IPS-NIHi7 (cell line): ENCODE data around the gene CPT1B.
A peak's percentile ranks its signal among the peaks of the same experiment; 100 is the strongest.
"Not testable (repeated sequence)": the region's sequence is repeated elsewhere in the genome, so short reads cannot be mapped to it uniquely, and the experiment has no call there.

ENCODE experiments used
- DNase-seq: peaks from one replicate; pipeline ENCODE4 v3.0.0; 2012; ENCODE audit warnings: mixed read lengths; ENCODE audit errors: extremely low spot score

The CPT1B gene

GRCh38 chr22:50577987-50578775 lies at the start of gene CPT1B:
CPT1B (minus strand) TSS chr22:50578427; CDS start chr22:50577915, 512 bp downstream.
- DNase-seq: no peak

- no peak for DNase-seq
These were observed 48.8 kb upstream of the CPT1B start for GRCh38 chr22:50626850-50627641.

GRCh38 chr22:50626314-50626849 lies 48.2 kb upstream of the CPT1B start:
- no peak for DNase-seq

- no peak for DNase-seq
These were observed 47.5 kb upstream of the CPT1B start for GRCh38 chr22:50625568-50626313.

- DNase-seq: no peak
These were observed 46.9 kb upstream of the CPT1B start for GRCh38 chr22:50625131-50625567.

- DNase-seq: no peak
These were observed 46.3 kb upstream of the CPT1B start for GRCh38 chr22:50624347-50625130.

- no peak for DNase-seq
These were observed 44.6 kb upstream of the CPT1B start for GRCh38 chr22:50622723-50623327.

GRCh38 chr22:50621948-50622722 lies 43.9 kb upstream of the CPT1B start:
- no peak for DNase-seq

- no peak for DNase-seq
These were observed 43.2 kb upstream of the CPT1B start for GRCh38 chr22:50621356-50621880.

GRCh38 chr22:50620593-50621355 lies 42.5 kb upstream of the CPT1B start:
- peak; percentile 83 for DNase-seq

- not testable (repeated sequence) for DNase-seq
These were observed 36.1 kb upstream of the CPT1B start for GRCh38 chr22:50614296-50614695.

- peak; percentile 59 for DNase-seq
These were observed 35.2 kb upstream of the CPT1B start for GRCh38 chr22:50613291-50613981.

GRCh38 chr22:50612528-50613221 lies 34.4 kb upstream of the CPT1B start:
- DNase-seq: peak; percentile 88

- no peak for DNase-seq
These were observed 33.9 kb upstream of the CPT1B start for GRCh38 chr22:50612168-50612527.

GRCh38 chr22:50611341-50612060 lies 33.3 kb upstream of the CPT1B start:
- no peak for DNase-seq

GRCh38 chr22:50610581-50610980 lies 32.4 kb upstream of the CPT1B start:
- peak; percentile 5 for DNase-seq

GRCh38 chr22:50610041-50610451 lies 31.8 kb upstream of the CPT1B start:
- DNase-seq: no peak
